Pons (tissue), 1 donor: ENCODE data around the gene ETV6.
A peak's percentile ranks its signal among the peaks of the same experiment; 100 is the strongest.

Source experiments
- DNase-seq: peaks from one replicate; pipeline ENCODE4 v3.0.0-alpha.2; 2016; ENCODE audit warnings: low spot score

ETV6 gene

GRCh38 chr12:11718105-11718504 is 68.6 kb downstream of the ETV6 start:
- DNase-seq: no peak

DNA sequence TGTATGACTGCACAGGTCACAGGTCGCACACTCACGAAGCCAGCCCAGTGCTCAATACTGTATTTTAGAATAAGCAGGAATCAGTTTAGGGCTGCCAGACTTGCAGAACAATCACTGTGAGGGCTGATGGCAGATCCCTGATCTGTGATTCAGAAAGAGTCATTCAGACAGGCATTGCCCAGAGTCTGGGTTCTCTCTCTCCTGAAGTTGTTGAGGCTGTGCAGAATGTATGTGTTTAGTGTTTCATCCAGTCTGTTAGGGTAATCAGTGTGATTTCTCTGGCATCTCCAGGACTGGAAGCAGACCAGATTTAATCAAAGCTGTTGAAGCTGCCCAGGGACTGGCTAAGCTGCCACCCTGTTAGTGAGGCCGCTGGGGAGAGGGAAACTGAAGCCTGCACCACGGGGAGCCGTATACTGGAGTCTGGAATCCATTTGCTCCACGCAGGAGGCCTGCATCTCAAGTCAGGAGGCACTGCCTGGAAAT is 69.3 kb downstream of the ETV6 start:
- DNase-seq: peak; percentile 30

DNA sequence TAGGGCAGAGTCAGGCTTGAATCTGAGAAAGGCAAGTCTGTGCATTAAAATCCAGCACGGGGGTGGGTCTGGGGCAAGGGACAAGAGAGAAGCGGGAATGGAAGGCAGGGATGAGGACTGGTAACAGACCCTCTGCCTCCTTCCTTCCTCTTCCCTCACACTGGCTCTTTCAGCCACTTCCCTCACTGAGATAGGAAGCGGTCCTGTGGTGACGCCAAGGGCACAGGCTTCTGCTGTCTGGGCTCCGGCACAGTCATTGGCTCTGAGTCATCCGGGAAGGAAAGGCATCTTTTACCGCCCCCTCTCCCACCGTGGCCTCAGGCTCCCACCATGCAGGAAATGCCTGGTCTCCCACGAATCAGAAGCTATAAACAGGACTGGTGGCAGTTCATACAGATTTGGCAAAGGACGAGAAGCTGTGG is 70.2 kb downstream of the ETV6 start:
- peak; percentile 72 for DNase-seq

DNA sequence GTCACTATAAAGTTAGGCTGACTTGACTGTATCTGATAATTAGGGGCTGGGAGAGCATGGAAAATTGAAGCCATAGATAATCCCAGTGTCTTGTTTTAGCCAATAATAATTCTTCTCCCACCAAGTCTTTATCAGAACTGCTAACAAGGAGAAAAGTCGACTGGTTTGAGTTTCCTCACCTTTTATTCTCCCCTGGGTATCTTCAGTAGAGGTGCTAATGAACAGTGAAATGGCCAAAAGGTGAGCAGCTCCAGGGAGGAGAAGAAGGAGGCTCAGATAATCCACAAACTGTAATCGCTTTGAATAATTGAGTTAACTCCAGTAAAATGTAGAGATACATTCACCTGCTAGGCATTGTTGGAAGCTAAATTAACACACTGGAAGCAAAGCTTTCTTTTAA is 72.6 kb downstream of the ETV6 start:
- DNase-seq: no peak

DNA sequence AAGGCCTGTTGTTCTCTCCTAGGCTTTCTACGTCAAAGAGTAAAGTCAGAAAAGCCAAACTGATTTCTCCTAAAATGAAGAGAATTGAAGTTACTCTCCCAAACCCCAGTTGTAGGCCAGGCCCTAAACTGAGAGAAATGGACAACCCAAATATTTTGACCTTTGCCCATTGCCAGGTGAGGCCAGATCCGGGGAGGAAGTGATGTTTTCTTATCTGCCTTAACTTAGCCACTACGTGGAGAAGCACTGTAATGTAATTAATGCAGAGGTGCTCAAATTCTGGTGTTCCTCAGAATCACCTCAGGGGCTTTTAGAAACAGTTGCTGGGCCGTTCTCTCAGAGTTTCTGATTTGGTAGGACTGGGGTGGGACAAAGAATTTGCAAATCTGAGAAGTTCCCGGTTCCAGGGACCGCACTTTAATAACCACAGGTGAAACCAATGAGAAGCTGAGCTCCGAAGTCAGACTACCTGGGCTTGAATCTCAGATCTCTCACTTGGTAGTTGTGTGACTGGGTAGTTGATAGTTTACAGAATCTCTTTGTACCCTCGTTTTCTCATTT is 73.2 kb downstream of the ETV6 start:
- DNase-seq: no peak

DNA sequence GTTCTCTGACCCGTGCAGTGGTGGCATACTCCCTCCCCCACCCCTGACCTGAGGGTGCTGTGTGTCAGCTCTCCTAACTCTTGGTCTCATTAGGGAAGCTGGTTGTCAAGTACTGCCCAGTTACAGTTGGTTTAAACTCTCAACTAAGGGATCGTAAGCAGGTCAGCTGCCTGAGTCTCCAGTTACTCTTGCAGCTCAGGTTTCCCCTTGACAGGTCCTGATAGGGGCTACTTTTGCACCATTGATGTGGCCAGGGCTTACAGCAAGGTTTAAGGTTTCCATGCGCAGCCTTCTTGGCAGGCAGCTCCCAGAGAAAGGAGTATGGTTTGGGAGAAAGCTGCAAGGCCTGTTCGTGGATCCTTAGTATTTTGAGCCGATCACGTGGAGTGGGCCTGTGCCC is 74.5 kb downstream of the ETV6 start:
- DNase-seq: no peak

- DNase-seq: no peak
Measured at GRCh38 chr12:11724888-11725311, 75.4 kb downstream of the ETV6 start.

DNA sequence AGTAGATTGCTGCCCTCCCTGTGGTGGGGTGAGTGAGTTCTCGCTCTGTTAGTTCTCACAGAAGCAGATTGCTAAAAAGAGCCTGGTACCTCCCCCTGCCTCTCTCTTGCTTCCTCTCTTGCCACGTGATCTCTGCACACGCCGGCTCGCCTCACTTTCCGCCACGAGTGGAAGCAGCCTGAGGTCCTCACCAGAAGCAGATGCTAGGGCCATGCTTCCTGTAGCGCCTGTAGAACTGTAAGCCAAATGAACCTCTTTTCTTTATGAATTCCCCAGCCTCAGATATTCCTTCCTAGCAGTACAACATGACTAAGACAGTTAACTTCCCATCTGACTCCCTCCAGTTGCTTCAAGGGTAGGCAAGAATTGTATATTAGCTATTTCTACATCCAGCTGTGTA is 76.2 kb downstream of the ETV6 start:
- DNase-seq: no peak

DNA sequence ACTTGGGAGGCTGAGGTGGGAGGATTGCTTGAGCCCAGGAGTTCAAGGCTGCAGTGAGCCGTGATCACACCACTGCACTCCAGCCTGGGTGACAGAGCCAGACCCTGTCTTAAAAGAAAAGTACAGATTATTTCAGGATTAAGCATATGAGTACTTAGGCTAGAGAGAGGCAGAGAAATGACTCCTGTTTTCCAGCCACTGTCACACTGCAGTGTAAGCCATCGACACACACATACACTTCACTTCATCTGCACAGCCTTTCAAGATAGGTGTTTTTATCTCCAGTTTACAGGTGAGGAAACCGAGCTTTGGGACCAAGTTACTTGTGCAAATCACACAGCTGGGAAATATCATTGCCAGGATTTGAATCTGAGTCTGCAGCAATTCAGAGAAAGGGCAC is 77.2 kb downstream of the ETV6 start:
- DNase-seq: no peak

- DNase-seq: no peak
Measured at GRCh38 chr12:11727133-11727664, 77.7 kb downstream of the ETV6 start.

GRCh38 chr12:11728154-11728755 is 78.8 kb downstream of the ETV6 start:
- no peak for DNase-seq

GRCh38 chr12:11729008-11729407 is 79.5 kb downstream of the ETV6 start:
- DNase-seq: no peak

DNA sequence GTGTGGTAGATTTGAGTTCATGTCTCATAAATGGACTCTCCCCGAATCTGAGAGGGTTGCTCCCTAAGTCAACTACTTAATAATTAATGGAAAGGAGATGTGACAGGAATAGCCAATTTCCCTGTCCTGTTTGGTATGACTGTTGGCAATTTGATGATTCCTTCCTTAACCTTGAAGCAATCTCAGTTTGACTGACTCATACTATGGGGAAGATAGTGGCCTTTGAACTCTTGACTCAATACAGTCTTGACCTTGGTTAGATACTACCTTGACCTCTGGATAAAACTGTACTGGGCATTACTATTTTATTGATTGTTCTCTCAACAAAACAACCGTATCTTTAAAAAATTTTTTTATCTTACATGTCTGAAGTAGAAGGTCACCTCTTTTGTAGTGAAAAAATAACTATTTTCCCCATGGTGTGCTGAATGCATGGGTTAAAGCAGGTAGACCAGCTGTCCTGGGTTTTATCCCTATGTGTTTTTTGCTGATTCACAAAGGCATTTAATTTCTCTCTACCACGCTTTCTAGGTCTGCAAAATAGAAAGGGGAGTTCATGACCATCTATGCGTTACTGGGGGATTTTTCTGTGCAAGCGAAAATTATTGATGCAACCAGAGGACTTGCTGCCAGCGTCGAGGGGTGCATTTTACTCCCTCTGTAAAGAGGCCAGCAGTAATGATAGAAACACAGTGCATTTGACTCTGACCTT is 80.1 kb downstream of the ETV6 start:
- no peak for DNase-seq

GRCh38 chr12:11730299-11731041 is 81.0 kb downstream of the ETV6 start:
- DNase-seq: no peak

DNA sequence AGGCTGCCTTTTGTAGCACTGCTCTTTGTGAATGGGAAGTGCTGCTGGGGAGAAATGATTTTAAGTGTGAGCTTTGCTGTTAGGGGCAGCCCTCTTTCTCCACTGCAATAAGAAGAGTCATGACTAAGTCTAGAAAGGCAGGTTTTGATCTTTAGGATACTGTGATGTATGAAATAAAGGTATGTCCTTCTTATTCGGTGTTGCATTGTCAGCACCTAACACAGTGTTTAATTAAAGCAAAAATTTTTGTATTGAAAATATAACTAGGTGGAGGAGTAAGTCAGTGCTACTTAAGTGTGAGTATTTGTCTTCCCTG is 81.5 kb downstream of the ETV6 start:
- no peak for DNase-seq

DNA sequence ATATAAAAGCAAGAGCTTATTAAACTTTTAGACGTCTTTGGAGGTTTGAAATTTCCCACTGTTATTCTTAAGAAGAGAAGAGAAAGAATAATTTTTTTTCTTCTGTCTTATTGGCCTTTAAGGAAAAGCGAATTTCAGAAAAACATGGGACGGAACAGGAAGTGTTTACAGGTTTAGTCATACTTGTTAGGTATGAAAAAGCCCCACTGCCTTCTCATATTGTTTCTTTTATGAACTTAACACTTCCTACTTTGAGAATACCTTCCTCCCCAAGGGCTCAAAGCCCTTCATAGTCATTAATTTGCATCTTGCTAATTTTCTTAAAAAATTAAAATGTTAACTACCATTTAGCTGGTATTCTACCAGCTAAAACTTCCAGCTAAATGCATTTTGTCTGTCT is 82.0 kb downstream of the ETV6 start:
- DNase-seq: no peak

DNA sequence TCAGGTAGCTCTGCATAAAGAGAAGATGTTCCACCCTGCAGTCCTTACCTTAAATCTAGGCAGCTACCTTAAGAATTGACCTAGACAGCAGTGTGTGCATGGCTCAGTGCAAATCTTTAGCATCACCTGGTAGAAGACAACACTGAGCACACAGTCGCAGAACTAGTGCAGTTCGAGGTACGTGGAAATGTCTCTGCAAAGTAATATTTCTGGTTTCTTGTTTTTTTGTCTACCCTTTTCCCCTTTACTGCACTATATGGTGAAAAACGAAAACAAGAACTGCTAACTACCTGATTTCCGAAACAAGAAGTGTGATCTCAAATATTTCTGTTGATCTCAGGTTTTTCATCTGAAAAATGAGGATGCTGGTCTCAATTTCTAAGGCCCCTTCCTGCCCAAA is 82.5 kb downstream of the ETV6 start:
- DNase-seq: no peak

- DNase-seq: no peak
Measured at GRCh38 chr12:11732715-11733114, 83.2 kb downstream of the ETV6 start.

DNA sequence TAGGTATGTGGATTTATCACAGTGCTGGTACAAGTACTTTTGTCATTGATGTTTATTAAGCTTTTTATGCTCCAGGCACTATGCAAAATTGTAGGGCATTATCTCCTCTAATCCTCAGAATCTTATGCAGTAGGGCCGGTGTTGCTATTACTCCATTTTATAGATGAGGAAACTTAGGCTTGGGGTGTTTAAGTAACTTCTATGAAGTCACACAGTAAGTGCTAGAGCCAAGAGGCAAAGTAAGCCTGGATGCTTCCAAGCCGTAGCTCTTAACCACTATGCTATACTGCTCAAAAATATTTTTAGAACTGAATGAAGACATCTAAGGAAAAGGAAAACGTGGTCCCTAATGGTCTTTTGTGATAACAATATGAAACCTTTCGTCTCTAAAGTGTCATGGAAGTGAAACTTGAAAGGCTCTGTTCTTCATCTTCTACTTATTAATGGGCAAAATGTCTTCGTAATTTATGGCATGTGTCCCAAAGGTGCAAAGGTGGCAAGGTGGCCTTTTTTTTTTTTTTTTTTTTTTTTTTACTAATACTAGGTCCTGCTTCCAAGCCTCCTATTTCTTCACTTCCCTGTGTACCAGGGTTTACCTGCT is 85.2 kb downstream of the ETV6 start:
- DNase-seq: no peak

GRCh38 chr12:11738450-11738849 is 89.0 kb downstream of the ETV6 start:
- DNase-seq: no peak

GRCh38 chr12:11739980-11740577 is 90.6 kb downstream of the ETV6 start:
- DNase-seq: no peak
